ENCODE measurements around the gene GCHFR.

GCHFR gene

DNA sequence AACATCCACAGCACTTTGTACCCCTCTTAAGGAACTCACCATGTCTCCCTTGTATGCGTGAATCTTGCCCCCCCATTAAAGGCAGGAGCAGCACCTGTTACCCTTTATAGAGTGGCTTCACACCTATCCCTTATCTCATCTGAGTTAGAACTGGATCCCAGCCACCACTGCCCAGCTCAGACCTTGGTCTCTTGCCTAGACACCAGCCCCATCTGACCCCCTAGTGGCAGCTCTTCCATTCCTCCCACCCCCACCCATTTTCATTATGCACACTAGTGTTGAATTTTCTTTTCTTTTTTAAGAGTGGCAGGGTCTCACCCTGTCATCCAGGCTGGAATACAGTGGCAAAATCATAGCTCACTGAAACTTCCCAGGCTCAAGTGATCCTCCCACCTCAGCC is 39.8 kb downstream of the GCHFR start:
- DNase-seq: no peak
- in situ Hi-C loops (cut with MboI; ENCODE audit: low pct_unique_long_range_greater_than_20kb, low sequenced_read_pairs): no loop called here

DNA sequence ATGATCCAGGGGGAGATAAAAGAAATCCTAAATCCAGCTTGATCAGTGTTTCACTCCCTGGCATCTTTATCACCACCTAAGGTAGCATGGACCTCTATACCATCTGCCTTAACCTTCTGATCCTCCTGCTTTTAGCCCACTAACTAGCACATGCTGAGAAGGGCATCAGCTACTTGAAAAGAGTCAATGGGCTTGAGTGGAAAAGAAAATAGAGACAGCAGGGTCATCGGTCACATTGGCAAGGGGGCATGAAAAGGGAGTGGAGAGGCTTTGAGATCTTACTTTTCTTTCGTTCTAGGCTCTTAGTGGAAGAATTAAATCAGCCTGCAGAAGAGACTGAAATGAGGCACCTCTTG is 42.8 kb downstream of the GCHFR start:
- DNase-seq: no peak
- in situ Hi-C loops (cut with MboI; ENCODE audit: low pct_unique_long_range_greater_than_20kb, low sequenced_read_pairs): no loop called here

DNA sequence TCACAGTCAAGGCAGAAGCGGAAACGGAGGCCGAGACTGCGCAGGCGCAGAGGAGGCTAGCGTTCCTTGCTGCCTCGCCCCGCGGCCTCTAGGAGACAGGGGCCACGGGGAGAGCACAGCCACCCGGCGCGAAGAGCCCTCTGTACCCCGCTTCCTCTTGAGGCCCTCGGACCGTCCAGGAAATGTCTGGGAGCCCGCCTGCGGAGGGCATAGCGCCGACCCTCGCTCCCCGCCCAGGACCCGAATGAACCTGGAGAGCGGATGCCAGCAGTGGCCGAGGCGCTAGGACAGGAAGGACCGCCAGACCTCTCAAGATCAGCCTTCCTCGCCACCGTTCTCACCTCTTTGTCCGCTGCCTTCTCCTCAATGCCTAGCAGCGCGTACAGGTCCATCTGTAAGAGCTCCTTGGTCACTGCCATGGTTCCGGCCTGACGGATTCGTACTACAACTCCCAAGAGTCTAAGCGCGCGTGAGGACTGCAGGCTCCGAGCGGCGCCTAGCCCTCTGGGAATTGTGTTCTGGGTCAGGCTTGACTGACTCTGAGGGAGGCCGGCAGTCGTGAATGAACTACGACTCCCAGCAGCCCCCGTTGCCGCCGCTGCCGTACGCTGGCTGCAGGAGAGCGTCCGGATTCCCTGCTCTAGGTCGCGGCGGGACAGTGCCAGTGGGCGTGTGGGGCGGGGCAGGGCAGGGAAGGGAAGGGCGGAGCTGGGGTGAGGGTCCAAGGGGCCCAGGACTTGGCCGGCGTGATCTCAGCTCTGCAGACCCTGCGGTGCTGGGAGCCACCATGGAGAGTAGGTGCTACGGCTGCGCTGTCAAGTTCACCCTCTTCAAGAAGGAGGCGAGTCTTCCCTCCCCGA is 43.4 kb downstream of the GCHFR start, which contains the start of the genes DNAJC17 and ZFYVE19:
Gene DNAJC17 (minus strand): TSS at position 446 of the 860 bp plus-strand sequence. CDS start 27 bp downstream, at position 419.
Gene ZFYVE19 (plus strand): TSS at position 62 of the 860 bp plus-strand sequence. CDS start 501 bp downstream, at position 563.
- DNase-seq: peak; percentile 97
- in situ Hi-C loops (cut with MboI; ENCODE audit: low pct_unique_long_range_greater_than_20kb, low sequenced_read_pairs): no loop called here

- in situ Hi-C loops (cut with MboI; ENCODE audit: low pct_unique_long_range_greater_than_20kb, low sequenced_read_pairs): no loop called here
- no peak for DNase-seq
Measured at GRCh38 chr15:40807888-40808461, 44.1 kb downstream of the GCHFR start.

DNA sequence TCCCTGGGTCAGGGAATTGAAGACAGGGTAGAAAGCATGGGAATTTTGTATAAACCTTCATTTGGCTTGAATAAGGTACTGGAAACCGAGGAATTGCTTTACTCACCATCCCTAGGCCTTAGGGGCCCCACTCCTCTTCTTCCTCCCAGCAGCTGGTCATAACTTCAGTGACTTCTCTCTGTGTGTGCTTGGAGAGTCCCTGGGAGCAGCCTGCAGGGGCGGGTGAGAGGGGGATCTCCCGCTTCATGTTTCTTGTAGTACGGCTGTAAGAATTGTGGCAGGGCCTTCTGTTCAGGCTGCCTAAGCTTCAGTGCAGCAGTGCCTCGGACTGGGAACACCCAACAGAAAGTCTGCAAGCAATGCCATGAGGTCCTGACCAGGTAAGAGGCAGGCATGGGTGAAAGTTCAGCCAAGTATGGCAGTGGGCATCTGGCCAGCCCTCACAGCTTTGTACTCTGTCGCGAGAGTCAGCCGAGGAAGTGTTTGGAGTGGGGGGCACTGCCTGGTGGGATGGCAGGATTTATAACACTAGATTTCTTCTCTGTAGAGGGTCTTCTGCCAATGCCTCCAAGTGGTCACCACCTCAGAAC is 45.1 kb downstream of the GCHFR start:
- in situ Hi-C loops (cut with MboI; ENCODE audit: low pct_unique_long_range_greater_than_20kb, low sequenced_read_pairs): no loop called here
- DNase-seq: no peak

DNA sequence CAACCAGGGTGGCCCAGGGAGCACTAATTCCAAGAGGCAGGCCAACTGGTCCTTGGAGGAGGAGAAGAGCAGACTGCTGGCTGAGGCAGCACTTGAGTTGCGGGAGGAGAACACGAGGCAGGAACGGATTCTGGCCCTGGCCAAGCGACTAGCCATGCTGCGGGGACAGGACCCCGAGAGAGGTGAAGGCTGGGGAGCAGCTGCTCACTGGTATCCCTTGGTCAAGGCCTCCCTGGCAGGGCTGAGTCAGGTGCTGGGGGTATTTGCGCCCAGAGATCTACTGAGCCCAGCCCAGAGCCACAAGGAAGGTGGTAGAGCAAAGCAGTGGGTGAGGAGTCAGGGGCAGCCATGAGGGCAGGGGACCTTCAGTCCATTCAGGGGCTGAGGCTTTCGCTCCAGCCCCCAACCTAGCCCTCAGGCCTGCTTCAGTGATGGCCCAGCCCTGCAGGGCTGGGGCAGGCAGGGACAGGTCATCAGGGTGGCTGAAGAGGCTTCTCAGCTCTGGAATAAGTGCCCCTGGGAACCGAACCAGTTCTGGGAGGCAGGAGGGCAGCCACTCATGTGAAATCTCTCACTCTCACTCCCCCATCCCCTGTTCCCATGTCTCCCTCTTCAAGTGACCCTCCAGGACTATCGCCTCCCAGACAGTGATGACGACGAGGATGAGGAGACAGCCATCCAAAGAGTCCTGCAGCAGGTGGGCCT is 49.0 kb downstream of the GCHFR start:
- DNase-seq: no peak
- in situ Hi-C loops (cut with MboI; ENCODE audit: low pct_unique_long_range_greater_than_20kb, low sequenced_read_pairs): no loop called here

DNA sequence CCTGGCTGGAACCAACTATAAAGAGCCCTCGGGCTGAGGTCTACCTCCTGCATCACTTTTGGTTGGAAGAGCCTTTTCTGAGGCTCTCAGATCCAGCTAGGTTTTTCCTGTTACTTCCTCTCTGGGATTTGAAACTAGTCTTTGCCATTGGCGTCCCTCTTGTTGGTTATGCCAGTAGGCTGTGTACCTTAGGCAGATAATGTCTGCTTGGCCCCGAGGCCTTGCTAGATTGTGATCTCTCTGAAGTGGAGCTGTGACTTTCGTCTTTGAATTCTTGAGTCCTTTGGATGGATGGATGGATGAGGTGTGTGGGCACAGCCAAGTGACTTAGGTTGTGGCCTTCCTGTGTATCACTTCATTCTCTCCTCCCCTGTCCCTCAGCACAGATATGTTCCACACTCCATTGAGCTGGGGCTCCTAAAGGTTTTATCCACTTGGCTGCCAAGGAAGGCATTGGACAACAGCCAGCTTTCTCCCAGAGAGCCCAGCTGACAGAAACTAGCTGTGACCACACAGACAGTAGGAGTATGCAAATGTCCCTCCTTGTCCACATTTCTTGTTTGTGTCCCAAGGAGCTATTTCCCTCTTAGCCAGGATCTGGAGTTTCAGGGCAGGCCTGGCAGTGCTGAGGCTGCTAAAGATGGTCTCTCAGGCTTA is 51.3 kb downstream of the GCHFR start:
- in situ Hi-C loops (cut with MboI; ENCODE audit: low pct_unique_long_range_greater_than_20kb, low sequenced_read_pairs): no loop called here
- no peak for DNase-seq
